ENCODE results near the gene CELF2.

CELF2 gene

DNA sequence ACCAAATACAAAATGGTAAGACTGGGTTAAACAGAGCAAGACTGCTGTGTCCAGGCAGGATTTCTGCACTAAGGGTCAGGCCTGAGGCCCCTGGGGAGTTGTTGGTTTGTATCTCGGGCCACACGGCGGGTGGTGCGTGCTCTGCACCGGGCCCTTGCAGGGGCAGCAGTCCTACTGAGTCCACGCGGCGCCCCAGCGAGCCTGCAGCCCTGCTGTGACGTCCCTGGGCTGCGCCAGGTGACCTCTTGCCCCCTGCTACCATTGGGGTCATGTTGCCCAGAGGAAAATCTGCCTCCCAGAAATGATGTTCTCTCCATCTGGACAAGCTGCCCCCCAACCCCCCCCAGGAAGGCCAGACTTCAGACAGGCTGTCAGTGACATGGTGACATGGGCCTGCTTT, 281.5 kb downstream of the CELF2 start:
- H3K9me3 Mint-ChIP-seq = no peaks in the 10 kb centered on the region
- peaks cover 70% of the 10 kb centered on the region for H3K36me3 Mint-ChIP-seq (ENCODE audit: insufficient read depth)
- H3K27ac Mint-ChIP-seq (ENCODE audit: low read depth) = no peak overlapping the region
- H3K4me3 Mint-ChIP-seq = no peak overlapping the region
- ATAC-seq (replicated peaks; ENCODE audit: extremely low read depth, poor library complexity, severe bottlenecking) (no peak), DNase-seq (ENCODE audit: low spot score in 2 of 2) (no peak)
- no peaks in the 10 kb centered on the region for H3K27me3 Mint-ChIP-seq
- H3K4me1 Mint-ChIP-seq = peaks cover 49% of the 10 kb centered on the region

DNA sequence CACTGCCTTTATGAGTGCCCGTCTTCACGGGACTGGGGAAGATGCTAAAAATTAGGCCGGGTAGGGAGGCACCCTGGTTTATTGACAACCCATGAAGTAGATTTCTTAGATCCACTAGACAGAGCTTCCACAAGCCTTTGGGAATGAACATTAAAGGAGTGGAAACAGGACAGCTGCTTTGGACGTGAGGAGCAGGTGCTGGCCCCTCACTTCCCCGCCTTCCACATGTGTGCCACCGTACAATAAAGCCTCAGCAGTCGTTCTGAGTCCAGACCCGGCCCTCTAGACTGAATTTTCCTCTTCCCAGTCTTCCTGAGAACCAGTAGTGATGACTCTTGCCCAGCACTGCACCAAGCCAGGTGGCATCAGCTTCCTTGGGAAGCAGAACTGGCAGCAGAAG, 282.4 kb downstream of the CELF2 start:
- Mint-ChIP-seq H3K27me3 (no peaks in the 10 kb centered on the region), H3K4me3 (no peak overlapping the region), H3K4me1 (peaks cover 52% of the 10 kb centered on the region), H3K36me3 (ENCODE audit: insufficient read depth) (peaks cover 69% of the 10 kb centered on the region), H3K27ac (ENCODE audit: low read depth) (no peak overlapping the region), H3K9me3 (no peaks in the 10 kb centered on the region)
- ATAC-seq (replicated peaks; ENCODE audit: extremely low read depth, poor library complexity, severe bottlenecking) = no peak
- DNase-seq (ENCODE audit: low spot score in 2 of 2) = no peak

DNA sequence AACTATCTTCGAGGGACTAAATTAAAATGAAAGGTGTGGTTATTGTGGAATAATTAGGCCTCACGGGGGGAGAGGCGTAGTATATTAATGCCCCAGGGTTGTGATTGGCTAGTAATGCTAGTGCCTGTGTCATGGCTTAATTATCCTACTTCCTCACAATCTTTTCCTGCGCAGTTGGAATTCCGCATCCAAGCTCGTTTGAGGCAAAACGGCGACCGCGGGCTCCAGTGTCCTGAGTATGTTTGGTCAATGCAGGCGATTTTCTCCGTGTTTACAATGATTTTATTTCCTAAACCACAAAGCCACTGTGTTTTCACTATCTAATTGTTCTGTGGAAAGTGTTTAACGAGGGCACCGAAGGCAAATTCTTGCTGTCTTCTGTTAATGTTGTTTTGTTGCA, 282.9 kb downstream of the CELF2 start:
- ATAC-seq (replicated peaks; ENCODE audit: extremely low read depth, poor library complexity, severe bottlenecking) = no peak
- Mint-ChIP-seq H3K27me3 (no peaks in the 10 kb centered on the region), H3K36me3 (ENCODE audit: insufficient read depth) (peaks cover 71% of the 10 kb centered on the region), H3K4me1 (peaks cover 51% of the 10 kb centered on the region), H3K4me3 (no peak overlapping the region), H3K9me3 (no peaks in the 10 kb centered on the region), H3K27ac (ENCODE audit: low read depth) (no peak overlapping the region)
- DNase-seq (ENCODE audit: low spot score in 2 of 2) = no peak

DNA sequence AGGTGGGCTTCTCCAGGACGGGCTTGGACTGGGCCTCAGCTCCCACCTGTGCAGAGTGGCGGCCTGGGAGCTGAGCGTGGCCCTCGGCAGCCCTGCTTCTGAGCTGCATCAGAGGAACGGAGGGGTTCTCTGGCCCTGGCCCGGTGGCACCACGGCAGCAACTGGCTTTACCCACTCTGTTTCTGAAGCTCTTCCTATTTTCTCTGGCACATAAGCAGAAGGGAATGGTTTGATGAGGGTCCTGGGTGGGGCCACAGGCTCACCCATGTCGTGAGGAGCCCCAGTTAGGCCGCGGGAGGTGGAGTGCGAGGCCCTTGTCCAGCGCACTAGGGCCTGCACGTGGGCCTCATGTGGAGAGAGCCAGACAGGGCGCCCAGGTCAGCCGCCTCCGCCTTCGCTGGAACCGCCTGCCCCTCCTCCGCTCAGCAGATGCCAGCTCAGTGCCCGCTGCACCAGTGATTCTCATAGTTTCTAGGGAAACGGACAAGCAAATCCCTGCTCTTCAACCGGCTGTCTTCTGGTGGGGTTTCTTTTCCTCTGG, 284.0 kb downstream of the CELF2 start:
- DNase-seq (ENCODE audit: low spot score in 2 of 2) (no peak), ATAC-seq (replicated peaks; ENCODE audit: extremely low read depth, poor library complexity, severe bottlenecking) (no peak)
- H3K4me1 Mint-ChIP-seq = peaks cover 46% of the 10 kb centered on the region
- peak overlapping the region; percentile 66 for H3K27ac Mint-ChIP-seq (ENCODE audit: low read depth)
- no peaks in the 10 kb centered on the region for H3K9me3 Mint-ChIP-seq
- peak overlapping the region; percentile 6 for H3K4me3 Mint-ChIP-seq
- no peaks in the 10 kb centered on the region for H3K27me3 Mint-ChIP-seq
- H3K36me3 Mint-ChIP-seq (ENCODE audit: insufficient read depth) = peaks cover 72% of the 10 kb centered on the region

DNA sequence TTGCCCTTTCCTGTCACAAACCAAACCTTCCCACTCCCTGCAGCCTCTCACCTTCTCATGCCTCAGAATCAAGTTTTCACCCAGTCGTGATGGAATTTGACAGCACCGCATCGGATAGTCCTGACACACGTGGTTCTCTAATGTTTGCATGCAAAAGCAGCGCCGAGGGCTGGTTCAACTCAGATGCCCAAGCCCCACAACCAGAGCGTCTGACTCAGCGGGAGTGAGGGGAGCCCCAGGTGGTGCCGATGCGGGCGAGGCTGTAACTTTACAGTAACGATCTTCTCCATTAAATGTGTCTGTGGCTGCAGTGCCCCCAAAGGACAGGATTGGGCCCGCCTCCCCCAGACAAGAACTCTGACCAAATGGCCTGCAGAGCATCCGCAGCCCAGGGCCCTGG, 284.5 kb downstream of the CELF2 start:
- peaks cover 44% of the 10 kb centered on the region for H3K4me1 Mint-ChIP-seq
- H3K27me3 Mint-ChIP-seq = no peaks in the 10 kb centered on the region
- H3K27ac Mint-ChIP-seq (ENCODE audit: low read depth) = peak overlapping the region; percentile 66
- ATAC-seq (replicated peaks; ENCODE audit: extremely low read depth, poor library complexity, severe bottlenecking) (no peak), DNase-seq (ENCODE audit: low spot score in 2 of 2) (no peak)
- no peaks in the 10 kb centered on the region for H3K9me3 Mint-ChIP-seq
- peaks cover 69% of the 10 kb centered on the region for H3K36me3 Mint-ChIP-seq (ENCODE audit: insufficient read depth)
- peak overlapping the region; percentile 6 for H3K4me3 Mint-ChIP-seq

DNA sequence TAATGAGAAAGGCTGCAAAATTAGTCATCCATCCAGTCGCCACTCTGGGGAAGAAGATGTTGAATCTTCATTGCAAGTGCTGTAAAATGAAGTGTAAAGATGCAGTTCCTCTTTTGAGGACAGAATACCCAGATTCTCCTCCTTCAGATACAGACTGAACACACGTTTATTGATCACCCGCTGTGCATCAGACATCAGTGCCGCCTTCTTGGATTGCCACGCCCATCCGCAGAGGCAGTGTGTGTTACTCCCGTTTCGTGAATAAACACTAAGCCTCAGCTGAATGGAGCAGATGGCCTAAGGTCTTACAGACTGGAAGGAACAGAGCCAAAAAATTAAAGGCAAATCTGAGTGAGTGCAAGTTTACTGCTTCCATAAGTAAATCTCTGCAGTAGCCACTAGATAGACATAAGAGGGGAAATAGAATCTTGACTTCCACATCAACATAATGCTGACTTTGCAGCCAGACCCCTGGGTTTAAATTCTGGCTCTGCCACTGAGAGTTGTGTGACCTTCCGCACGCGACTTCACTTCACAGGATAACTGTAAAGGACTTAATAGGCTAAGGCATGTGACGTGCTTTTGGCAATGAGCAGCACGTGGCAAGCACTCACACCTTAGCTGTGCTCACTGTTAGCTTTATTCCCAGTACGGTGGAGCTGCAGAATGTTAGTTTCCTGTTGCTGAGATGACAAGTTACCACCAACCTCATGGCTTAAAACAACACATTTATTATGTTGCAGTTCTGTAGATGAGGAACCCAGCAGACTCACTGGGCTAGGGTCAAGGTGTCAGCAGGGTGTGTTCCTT, 285.9 kb downstream of the CELF2 start:
- ATAC-seq (replicated peaks; ENCODE audit: extremely low read depth, poor library complexity, severe bottlenecking) = no peak
- H3K27ac Mint-ChIP-seq (ENCODE audit: low read depth) = peak overlapping the region; percentile 66
- no peak for DNase-seq (ENCODE audit: low spot score in 2 of 2)

DNA sequence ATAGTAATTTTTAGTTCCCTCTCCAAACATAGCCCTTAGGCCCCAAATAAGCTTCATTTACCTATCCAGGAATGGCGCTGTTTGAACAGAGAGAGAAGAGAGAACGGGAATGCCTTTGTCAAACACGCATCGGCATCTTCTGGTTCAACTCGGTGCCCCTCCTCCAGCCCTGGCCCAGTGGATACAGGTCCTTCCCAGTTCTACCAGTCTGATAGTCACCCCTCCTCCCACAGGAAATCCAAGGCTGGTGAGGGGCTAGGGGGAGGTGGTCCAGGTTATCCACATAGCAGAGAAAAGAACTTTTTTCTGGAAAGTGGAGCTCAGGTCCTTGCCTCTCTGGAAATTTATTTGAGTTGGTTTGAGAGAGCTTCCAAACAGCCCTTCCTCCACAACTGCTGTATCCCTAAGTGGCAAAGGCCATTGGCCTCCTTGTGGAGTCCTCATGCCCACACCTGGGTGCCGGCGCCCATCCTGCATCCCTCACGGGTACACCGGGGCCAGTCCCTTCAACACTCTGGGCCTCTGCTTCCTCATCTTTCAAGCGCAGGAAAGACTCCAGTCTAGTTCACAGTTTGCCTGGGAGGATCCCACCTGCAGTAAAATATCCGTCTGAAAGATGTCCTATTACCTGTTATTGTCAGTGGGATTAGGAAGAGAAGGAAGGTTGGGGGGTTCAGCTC, 287.4 kb downstream of the CELF2 start:
- ATAC-seq (replicated peaks; ENCODE audit: extremely low read depth, poor library complexity, severe bottlenecking) (no peak), DNase-seq (ENCODE audit: low spot score in 2 of 2) (no peak)
- H3K27me3 Mint-ChIP-seq = no peaks in the 10 kb centered on the region
- no peaks in the 10 kb centered on the region for H3K9me3 Mint-ChIP-seq
- H3K27ac Mint-ChIP-seq (ENCODE audit: low read depth) = no peak overlapping the region
- peaks cover 64% of the 10 kb centered on the region for H3K4me1 Mint-ChIP-seq
- no peak overlapping the region for H3K4me3 Mint-ChIP-seq
- peaks cover 78% of the 10 kb centered on the region for H3K36me3 Mint-ChIP-seq (ENCODE audit: insufficient read depth)

More for the DNA sequence above, 285.9 kb downstream of the CELF2 start:
- Mint-ChIP-seq H3K4me3 (peak overlapping the region; percentile 27), H3K9me3 (no peaks in the 10 kb centered on the region), H3K27me3 (no peaks in the 10 kb centered on the region), H3K4me1 (peaks cover 56% of the 10 kb centered on the region), H3K36me3 (ENCODE audit: insufficient read depth) (peaks cover 72% of the 10 kb centered on the region)

DNA sequence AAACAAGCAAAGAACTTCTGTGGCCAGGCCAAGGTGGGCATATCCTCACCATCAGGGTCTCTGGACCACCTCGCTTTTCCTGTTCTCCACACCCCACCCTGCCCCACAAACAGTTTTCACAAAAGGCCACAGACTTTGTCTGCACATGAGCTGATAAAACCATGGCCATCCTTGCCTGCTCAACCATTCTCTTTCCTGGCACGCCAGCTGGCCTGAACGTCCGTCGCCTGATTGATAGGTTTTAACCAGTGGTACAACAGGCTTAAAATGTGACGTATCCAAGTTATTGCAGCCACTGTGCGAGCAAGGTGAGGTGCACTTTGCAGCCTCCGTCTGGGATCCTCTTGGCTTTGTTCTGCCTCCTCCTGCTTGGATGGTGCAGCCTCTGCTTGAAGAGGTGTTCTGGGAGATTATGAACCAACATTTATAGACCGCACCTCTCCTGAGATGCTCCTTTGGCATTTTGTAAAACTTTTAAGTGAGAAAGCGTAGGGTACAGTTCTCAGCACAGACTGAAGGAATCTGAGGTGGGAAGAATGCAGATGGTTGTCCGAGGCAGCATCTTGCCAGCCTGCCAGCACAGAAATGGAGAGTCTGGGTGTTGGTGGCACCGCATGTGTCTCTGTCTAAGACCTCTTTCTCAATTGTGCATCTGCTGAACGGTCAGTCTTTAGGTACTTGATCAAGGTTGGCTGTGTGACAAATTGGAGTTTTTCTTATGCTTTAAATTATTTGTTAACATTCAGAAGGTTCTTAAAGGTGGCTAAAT, 288.3 kb downstream of the CELF2 start:
- no peaks in the 10 kb centered on the region for H3K27me3 Mint-ChIP-seq
- H3K4me1 Mint-ChIP-seq = peaks cover 74% of the 10 kb centered on the region
- peaks cover 76% of the 10 kb centered on the region for H3K36me3 Mint-ChIP-seq (ENCODE audit: insufficient read depth)
- H3K9me3 Mint-ChIP-seq = no peaks in the 10 kb centered on the region
- no peak for ATAC-seq (replicated peaks; ENCODE audit: extremely low read depth, poor library complexity, severe bottlenecking)
- no peak for DNase-seq (ENCODE audit: low spot score in 2 of 2)
- H3K27ac Mint-ChIP-seq (ENCODE audit: low read depth) = peak overlapping the region; percentile 32
- H3K4me3 Mint-ChIP-seq = no peak overlapping the region

DNA sequence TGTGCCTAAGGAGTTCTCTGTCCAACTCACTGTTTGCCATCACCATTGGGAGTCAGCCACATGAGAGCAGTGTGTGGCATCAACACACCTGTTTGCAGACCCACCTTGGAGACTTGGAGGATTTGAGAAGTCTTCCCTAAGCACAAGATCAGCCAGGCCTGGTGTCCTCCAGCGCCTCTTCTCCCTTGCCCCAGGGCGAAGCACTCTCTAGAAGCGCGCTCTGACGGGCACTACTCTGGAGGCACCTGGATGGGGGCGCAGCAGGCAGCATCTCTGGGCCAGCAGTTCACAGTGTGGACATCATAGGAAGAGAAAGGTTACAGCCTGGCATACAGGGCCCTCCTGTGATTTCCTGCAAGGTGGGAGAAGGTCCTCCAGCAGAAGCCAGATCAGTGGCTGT, 289.3 kb downstream of the CELF2 start:
- H3K36me3 Mint-ChIP-seq (ENCODE audit: insufficient read depth) = peaks cover 79% of the 10 kb centered on the region
- H3K9me3 Mint-ChIP-seq = no peaks in the 10 kb centered on the region
- DNase-seq (ENCODE audit: low spot score in 2 of 2) (no peak), ATAC-seq (replicated peaks; ENCODE audit: extremely low read depth, poor library complexity, severe bottlenecking) (no peak)
- no peak overlapping the region for H3K4me3 Mint-ChIP-seq
- no peaks in the 10 kb centered on the region for H3K27me3 Mint-ChIP-seq
- peak overlapping the region; percentile 95 for H3K27ac Mint-ChIP-seq (ENCODE audit: low read depth)
- peaks cover 80% of the 10 kb centered on the region for H3K4me1 Mint-ChIP-seq

DNA sequence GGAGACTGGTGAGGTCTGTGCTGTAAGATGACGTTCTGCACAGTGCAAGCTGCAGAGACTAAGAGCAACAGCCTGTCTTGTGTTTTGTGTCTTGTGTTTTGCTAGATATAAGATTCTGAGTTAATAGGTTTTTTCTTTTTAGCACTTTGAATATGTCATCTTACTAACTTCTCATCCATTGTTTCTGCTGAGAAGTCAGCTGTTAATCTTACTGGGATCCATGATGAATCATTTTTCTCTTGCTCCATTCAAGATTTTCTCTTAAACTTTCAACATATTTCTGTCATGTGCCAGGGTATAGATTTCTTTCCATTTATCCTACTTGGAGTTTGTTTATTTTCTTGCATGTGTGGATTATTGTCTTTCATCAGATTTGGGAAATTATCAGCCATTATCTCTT, 290.3 kb downstream of the CELF2 start:
- no peaks in the 10 kb centered on the region for H3K27me3 Mint-ChIP-seq
- H3K36me3 Mint-ChIP-seq (ENCODE audit: insufficient read depth) = peaks cover 77% of the 10 kb centered on the region
- H3K27ac Mint-ChIP-seq (ENCODE audit: low read depth) = peak overlapping the region; percentile 95
- no peaks in the 10 kb centered on the region for H3K9me3 Mint-ChIP-seq
- H3K4me1 Mint-ChIP-seq = peaks cover 78% of the 10 kb centered on the region
- DNase-seq (ENCODE audit: low spot score in 2 of 2) = no peak
- peak overlapping the region; percentile 33 for H3K4me3 Mint-ChIP-seq
- ATAC-seq (replicated peaks; ENCODE audit: extremely low read depth, poor library complexity, severe bottlenecking) = no peak

DNA sequence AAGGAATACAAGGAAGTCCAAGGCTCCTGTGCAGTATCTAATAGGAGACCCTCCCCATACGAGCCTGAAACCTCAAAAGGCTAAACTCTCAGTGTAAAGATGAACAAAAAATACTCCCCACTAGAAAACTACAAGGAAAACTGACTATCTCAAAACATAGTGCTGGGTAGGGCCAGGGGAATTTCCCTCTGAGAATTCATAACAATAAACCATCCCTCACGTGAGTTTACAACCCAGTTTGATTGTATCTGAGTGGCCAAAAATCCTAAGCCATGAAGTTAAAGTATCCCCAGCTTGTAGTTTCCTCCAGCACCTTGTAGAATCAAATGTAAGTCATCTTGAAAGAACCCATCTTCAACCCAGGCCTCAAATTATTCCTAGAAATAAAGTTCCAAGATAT, 293.4 kb downstream of the CELF2 start:
- Mint-ChIP-seq H3K9me3 (no peaks in the 10 kb centered on the region), H3K4me1 (peaks cover 78% of the 10 kb centered on the region)

DNA sequence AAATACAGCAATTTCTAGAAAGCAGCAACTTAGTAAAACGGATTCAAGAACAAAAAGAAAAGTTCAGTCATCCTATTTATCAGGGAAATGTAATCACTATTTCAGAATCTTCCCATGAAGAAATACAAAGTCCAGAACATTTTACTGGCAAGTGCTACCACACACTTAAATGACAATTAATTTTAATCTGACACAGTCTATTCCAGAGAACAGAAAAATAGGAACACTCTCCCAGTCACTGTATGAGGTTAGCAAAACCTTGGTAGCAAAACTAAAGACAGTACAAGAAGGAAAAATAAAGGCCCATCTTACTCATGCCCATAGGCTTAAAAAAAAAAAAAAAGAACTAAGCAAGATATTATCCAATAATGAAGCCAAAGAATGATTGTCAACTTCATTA, 295.8 kb downstream of the CELF2 start:
- H3K4me1 Mint-ChIP-seq = peaks cover 82% of the 10 kb centered on the region

More for the DNA sequence above, 293.4 kb downstream of the CELF2 start:
- no peak for DNase-seq (ENCODE audit: low spot score in 2 of 2)
- ATAC-seq (replicated peaks; ENCODE audit: extremely low read depth, poor library complexity, severe bottlenecking) = no peak
- Mint-ChIP-seq H3K27me3 (no peaks in the 10 kb centered on the region), H3K27ac (ENCODE audit: low read depth) (peak overlapping the region; percentile 95), H3K36me3 (ENCODE audit: insufficient read depth) (peaks cover 78% of the 10 kb centered on the region), H3K4me3 (no peak overlapping the region)

More for the DNA sequence above, 295.8 kb downstream of the CELF2 start:
- no peaks in the 10 kb centered on the region for H3K27me3 Mint-ChIP-seq
- ATAC-seq (replicated peaks; ENCODE audit: extremely low read depth, poor library complexity, severe bottlenecking) (no peak), DNase-seq (ENCODE audit: low spot score in 2 of 2) (no peak)
- H3K9me3 Mint-ChIP-seq = no peaks in the 10 kb centered on the region
- peak overlapping the region; percentile 17 for H3K4me3 Mint-ChIP-seq
- H3K36me3 Mint-ChIP-seq (ENCODE audit: insufficient read depth) = peaks cover 84% of the 10 kb centered on the region
- peak overlapping the region; percentile 95 for H3K27ac Mint-ChIP-seq (ENCODE audit: low read depth)
